HG03097 (cell line): Measurements from ENCODE around the gene FNDC7.
"Not testable (repeated sequence)": the region's sequence is repeated elsewhere in the genome, so short reads cannot be mapped to it uniquely, and the experiment has no call there.

Experiments
- ATAC-seq: cut with Tn5 transposase; IDR thresholded peaks from one replicate; pipeline ENCODE4 v1.9.1; 2021; ENCODE audit not compliant: unreplicated experiment, low FRiP score

The FNDC7 gene

DNA sequence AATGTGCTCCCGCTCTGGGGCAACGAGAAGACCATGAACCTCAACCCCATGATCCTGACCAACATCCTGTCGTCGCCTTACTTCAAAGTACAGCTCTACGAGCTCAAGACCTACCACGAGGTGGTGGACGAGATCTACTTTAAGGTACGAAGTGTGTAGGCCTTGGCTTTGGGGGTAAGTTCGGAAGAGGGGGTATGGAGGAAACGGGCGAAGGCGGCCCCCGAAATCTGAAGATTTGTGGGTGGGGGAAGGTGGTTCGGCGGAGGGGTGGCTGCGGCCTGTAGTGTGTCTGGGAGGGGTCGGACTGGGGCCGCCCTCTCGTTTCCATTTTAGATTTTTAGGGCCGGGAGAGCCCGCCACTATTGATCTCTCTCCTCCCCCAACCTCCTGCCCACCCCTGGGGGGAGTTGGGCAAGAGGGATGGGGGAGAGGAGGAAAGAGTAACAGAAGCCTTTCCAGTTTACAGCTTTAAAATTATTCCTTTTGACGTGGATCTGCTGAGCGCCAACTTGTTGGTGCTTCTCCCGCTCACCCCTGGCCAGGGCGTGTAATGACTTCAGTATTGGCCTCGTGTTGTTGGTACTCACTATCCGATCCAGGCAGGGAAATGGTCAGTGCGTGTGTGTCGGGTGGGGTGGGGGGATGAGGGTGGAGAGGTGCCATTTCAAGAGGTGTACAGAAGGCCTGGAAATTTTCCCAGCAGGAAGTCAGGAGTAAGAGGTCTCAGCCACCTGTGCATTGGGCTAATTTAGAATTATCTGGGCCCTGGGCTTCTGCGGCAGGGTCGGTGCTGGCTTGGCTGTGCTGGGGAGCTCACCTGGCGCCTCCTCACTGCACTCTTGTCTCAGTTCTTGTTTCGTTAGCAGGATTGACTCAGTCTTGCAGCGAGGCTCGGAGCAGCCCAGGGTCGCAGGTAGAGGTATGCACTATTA, 19.7 kb upstream of the FNDC7 start:
- peak; percentile 45 for ATAC-seq

DNA sequence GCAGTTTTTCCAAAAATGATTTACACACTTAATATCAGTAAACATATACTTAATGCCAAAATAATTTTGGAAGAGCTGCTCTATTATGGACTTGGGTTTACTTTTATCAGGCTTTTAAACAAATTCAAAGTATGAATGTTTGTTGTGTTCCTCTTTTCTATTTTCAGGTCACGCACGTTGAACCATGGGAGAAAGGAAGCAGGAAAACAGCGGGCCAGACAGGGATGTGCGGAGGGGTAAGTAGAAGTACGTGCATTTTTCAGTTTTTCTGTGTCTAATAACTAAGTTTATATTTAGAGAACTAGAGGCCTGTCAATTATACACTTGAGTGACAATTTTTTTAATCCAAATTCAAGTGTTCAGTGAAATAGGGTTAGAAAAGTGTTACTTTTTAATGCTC, 17.2 kb upstream of the FNDC7 start:
- no peak for ATAC-seq

- no peak for ATAC-seq
Measured at GRCh38 chr1:108699375-108700332, 13.1 kb upstream of the FNDC7 start.

DNA sequence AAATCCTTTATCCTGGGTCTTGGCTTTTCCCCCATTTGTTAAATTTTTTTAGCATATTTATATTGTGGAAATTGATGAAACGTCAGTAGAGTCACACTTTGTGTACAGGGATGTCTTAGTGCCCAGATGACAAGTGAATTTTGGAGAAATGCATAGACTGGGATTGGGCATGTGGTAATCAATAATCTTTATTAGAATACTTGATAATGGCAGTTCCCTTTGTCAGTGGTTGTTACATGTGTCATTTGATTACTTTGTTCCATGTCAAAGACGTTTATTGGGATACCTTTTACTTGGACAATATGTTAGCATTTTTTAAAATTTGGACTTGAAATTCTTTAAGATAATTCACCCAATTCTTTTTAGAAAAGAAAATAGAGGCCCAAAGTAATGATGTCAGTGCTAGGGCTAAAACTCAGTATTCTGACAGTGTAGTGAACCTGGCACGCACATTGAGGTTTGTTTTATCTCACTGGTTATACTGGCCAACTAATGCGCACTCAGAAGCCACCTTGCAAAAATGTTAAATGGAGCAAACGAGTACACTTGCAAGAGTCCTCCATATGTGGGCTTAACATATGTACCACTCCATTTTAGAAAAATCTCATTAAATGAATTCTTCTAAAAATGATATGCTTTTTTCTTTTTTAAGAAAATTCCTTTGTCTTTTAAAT, 11.4 kb upstream of the FNDC7 start:
- no peak for ATAC-seq

GRCh38 chr1:108702109-108702508, 10.6 kb upstream of the FNDC7 start:
- not testable (repeated sequence) for ATAC-seq

GRCh38 chr1:108703939-108704338, 8.8 kb upstream of the FNDC7 start:
- ATAC-seq: no peak

DNA sequence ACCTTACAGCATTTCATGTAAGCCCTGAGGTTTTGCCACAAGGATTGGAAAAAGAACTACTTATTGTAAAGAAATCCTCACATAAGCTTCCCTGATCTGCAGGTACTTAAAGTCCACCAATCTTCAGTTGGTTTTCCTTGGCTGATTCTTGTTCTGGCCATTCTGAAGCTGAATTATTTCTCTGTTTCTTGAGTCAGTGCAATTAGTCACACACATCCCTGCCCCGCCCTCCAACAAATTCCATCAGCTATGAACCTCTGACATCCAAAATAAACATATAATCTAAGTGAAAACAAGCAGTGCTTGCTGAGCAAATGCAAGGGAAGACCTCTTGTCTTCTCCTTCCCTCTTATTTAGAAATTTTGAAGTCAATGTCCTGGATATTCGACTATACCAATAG, 8.2 kb upstream of the FNDC7 start:
- ATAC-seq: no peak

DNA sequence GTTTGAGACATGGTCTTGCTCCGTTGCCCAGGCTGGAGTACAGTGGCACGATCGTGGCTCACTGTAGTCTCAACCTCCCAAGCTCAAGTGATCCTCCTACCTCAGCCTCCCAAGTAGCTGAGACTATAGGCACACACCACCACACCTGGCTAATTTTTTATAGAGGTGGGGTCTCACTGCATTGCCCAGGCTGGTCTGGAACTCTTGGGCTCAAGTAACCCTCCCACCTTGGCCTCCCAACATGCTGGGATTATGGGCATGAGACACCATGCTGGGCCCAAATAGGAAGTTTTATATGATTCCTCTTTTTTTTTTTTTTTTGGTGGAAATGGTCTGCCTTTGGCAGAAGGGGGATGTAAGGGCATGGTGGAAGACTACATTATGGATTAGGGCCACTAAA, 6.1 kb upstream of the FNDC7 start:
- ATAC-seq: no peak

DNA sequence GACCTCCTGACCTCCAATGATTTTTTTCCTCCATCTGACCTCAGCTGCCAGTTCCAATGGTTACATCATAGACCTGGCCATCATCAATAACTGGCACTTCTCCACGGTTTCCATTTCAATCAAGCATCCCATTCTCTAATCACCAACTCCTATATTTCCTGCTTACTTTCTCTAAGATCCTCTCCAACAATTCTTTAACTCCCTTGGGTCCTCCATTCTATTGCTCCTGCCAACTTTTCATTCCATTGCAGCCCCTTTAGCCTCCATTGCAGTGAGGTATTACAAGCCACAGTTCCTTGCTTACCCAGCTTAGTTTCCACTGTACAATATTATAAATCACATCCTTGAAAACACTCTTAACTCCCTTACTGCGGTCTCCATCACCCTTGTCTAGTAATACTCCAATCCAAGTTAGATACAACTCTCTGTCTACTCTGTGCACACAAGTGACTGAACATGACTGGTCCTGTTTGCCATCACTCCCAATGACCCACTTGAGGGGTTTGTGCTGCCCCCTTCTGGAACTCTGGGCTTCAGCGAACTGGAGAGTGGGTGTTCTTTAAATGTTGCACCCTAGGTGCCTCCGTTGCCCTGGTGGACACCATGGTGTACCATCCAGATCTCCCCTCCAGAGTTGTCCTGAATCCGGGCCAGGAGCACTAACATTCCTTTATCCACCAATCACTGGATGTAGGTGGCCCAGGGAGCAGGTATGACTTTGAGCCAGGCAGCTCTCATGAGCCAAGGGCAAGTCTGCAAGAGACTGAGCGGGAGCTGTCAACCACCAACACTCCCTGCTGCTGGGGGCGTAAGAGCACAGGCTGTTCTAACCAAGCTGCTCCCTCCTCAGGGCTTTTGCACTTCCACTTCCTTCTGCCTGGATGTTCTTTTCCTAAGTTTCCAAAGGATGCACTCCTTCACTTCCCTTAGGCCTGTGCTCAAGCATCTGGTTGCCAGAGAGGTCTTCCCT, 3.7 kb upstream of the FNDC7 start:
- ATAC-seq: peak; percentile 55

DNA sequence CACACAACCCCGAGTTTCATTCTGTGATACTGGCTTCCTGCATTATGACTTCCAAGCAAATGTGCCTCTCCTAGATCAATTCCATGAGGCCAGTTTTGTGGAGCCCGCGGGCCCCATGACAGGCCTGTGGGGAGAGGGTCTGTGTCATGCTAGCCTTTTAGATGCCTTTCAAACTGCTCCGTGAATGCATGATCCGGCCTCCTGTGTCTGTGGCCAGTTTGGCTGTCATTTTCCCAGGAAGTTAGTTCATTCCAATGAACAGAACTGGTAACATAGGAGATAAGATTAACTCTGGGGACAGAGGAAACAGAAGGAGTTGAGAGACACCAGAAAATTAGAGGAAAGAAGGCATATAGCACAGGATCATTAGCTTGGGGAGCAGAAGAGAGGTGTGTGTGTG, 3.2 kb downstream of the FNDC7 start:
- no peak for ATAC-seq

DNA sequence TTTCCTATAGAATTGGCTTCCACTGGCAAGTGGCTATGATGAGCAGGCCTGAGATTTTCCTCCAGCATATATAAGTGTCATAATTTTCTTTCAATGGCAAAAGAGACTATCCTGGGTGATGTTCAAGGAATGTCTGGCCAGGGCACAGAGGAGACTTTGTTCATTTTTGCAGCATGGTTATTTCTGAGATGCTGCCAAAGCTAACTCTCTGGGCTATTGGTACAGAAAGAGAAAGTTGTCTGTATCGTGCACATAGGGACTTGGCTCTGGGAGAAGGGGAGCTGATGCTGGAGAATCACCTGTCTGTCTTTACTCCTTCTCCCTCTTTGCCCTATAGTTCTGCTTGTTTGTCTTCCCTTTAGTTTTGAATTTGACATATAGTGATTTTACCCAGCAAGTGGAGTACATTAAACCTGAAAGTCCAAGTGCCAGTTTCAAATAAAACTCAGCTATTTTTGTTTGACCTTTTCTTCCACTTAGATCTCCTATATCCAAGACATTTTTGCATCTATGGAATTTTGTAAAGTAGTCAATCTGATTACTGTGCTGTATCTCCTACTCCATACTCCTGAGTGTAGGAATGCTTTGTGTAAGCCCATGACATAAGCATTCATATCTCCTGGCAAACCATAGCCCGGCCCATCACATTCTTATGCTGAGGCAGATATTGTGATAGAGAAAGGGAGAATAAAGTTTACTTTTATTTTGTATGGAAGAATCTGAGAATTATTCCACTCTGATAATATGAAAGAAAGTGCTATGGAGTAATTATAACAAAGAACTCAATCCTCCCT, 3.9 kb downstream of the FNDC7 start:
- no peak for ATAC-seq

DNA sequence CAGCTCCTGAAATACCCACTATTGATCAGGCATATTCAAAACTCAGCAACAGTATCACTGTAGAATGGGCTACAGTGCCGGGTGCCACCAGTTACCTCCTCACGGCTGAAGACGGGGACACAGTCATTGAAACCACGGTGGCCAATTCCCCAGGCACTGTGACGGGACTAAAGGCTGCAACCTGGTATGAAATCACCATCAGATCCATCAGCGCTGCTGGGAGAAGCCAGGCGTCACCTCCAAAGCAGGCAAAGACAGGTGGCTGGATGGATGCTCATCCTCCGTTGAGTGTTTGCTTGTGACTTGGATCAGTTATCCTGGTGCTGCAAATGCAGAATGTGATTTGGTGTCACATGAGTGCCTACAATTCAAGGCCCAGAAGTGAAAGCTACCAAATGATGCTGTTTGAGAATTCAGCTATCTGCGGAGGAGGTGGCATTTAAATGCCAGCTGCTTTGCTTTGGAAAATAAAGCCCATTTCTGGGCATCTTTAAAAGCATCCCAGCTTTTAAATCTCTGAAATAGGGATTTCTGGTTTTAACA, 5.1 kb downstream of the FNDC7 start:
- ATAC-seq: no peak

DNA sequence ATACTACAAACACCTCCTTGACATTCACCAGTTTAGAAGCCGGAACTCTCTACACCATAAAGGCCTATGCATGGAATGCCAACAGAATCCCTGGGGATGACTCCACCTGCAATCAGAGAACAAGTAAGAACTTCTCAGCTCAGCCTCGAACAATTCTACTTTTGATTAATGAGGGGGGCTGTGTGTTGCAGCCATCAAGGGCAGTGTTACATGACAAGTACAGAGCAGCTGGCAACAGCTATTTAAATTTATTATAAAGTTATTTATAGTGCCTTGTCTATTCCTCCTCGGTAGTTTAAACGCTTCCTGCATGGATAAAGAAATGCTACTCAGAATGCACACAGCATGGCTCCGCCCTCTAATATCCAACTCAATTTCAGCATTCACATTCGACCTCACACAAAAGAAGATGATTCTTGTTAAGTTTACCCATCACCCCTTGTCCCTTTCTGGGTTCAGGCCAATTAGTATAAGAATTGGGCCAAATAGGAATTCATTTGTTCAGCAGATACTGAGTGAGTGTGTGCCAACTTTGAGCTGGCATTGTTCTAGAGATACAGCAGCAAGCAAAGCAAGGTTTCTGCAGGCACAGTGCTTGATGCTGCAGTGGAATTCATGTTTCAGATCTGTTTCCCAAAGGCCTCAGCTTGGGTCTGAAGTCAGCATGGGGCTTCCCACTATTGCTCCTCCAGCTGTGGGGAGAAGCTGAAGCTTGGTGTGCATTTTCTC, 6.4 kb downstream of the FNDC7 start:
- ATAC-seq: no peak

DNA sequence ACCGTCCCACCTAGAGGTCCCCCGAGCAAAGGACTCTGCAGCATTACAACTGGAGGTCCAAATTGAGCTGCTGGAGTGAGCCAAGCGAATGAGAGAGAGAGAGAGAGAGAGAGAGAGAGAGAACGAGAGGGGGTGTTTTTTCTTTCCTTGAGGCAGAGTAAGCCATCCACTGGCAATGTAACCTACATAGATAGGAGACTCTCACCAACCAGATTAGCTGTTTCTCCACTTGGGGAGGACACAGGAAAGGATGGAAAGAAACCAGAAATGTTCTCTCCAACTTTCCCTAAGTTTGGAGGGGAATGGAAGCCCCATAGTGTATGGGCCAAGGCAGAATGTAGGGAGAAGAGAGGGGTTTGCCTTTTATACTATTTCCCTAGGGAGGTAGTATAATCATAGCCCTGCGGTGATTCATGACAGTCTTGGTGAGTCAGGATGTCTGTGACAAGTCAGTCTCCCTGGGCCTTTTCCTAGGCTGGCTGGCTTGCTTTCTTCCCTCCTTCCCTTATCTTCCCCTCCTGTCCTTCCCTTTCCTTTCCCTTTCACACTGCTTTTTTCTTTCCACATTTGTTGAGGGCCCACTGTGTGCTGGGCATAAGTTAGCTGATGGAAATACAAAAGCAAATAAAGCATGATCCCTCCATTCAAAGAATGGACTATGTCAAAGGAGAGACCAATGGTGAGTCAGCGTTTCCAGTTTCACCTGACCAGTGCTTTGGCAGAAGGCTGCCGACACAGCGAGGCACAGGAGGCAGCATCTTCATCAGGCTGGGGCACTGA, 7.1 kb downstream of the FNDC7 start:
- ATAC-seq: no peak

DNA sequence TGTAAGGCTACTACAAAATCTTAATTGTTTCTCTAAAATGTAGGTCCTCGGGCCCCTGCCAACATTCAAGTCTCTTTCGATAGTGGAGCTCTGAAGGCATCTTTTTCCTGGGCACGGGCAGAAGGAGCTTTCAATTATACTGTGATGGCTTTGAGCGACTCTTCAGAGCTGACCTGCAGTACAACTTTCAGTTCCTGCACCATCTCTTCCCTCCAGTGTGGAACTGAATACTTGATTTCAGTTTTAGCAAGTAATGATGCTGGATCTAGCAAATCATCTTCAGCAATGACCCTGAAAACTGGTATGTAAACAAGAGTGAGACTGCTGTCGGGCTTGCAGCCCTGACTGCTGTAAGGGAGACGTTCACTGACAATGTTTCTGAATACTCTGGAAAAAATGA, 9.6 kb downstream of the FNDC7 start:
- ATAC-seq: no peak

DNA sequence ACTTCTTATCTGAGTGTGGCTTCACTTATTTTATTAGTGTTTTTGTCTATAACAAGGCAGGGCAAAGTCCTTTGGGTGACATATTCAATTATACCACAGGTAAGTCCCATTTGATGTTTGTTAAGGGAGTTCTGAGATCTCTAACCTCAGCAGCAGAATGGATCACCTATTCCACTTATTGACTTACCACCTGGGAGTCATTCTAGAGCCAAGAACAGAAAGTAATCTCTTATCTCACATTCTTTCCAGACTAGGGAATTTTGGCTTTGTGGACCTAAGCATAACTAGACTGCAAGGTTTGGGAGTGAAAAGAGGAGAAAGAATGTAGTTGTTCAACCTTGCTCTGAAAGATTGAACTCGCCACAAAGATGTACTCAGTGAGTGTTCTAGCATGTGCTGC, 13.2 kb downstream of the FNDC7 start:
- ATAC-seq: no peak

- ATAC-seq: no peak
Measured at GRCh38 chr1:108728327-108728923, 15.7 kb downstream of the FNDC7 start.
